K562 (cell line): Measurements from ENCODE around the gene TNFAIP3. TPM values are rescaled to one million over a fixed set of nuclear protein-coding genes. Genes with fewer than 3 reads are reported as not detected.
A peak's percentile ranks its signal among the peaks of the same experiment; 100 is the strongest.

Experiments
- CEBPB ChIP-seq: fragments of 450-650 bp; IDR thresholded peaks from 2 replicates; pipeline ENCODE4 v1.6.1; 2016; ENCODE audit warnings: missing genetic modification characterization, missing compliant biosample characterization
- CREM ChIP-seq: IDR thresholded peaks from 2 replicates; pipeline ENCODE4 v1.6.1; 2014; ENCODE audit warnings: antibody characterized with exemption, low read depth
- ELK1 ChIP-seq: sonication (generic); formaldehyde crosslinking; IDR thresholded peaks from 2 replicates; pipeline ENCODE4 v1.8.1; 2022; ENCODE audit warnings: missing genetic modification reagents
- HMBOX1 ChIP-seq: sonication (generic); IDR thresholded peaks from 2 replicates; pipeline ENCODE4 v1.6.1; 2016
- KAT2B ChIP-seq: IDR thresholded peaks from one replicate; pipeline ENCODE4 v1.6.1; 2012; ENCODE audit warnings: low read depth, mild to moderate bottlenecking, control low read depth, inconsistent platforms, low read length, moderate library complexity
- MAFF ChIP-seq: IDR thresholded peaks from 2 replicates; pipeline ENCODE4 v1.6.1; 2012; ENCODE audit warnings: low read length, improper control_type of control experiment
- MIER1 ChIP-seq: fragments of 450-650 bp; IDR thresholded peaks from 2 replicates; pipeline ENCODE4 v1.6.1; 2016; ENCODE audit warnings: antibody characterized with exemption, mild to moderate bottlenecking, low read depth
- MITF ChIP-seq: IDR thresholded peaks from 2 replicates; pipeline ENCODE4 v1.6.1; 2014; ENCODE audit warnings: antibody characterized with exemption
- POU5F1 ChIP-seq: fragments of 150-350 bp; IDR thresholded peaks from 2 replicates; pipeline ENCODE4 v1.6.1; 2014; ENCODE audit warnings: borderline replicate concordance, low read length, low read depth, mild to moderate bottlenecking; ENCODE audit not compliant: partially characterized antibody
- RBM22 ChIP-seq: fragments of 200-400 bp; formaldehyde crosslinking; IDR thresholded peaks from 2 replicates; pipeline ENCODE4 v1.6.1; 2018; ENCODE audit warnings: low read length, low read depth; ENCODE audit not compliant: poor library complexity, severe bottlenecking
- SMARCC2 ChIP-seq: fragments of 450-650 bp; IDR thresholded peaks from 2 replicates; pipeline ENCODE4 v1.6.1; 2017; ENCODE audit warnings: antibody characterized with exemption, moderate library complexity, mild to moderate bottlenecking, low read depth
- TAF1 ChIP-seq: IDR thresholded peaks from 2 replicates; pipeline ENCODE4 v1.6.1; 2011; ENCODE audit warnings: mild to moderate bottlenecking, low read length, moderate library complexity; ENCODE audit not compliant: insufficient read depth, control insufficient read depth, severe bottlenecking; ENCODE audit errors: extremely low read depth
- TAF15 ChIP-seq: fragments of 200-400 bp; formaldehyde crosslinking; IDR thresholded peaks from 2 replicates; pipeline ENCODE4 v1.6.1; 2017; ENCODE audit warnings: mild to moderate bottlenecking, low read depth, low read length, moderate library complexity
- TARDBP ChIP-seq: fragments of 450-650 bp; IDR thresholded peaks from 2 replicates; pipeline ENCODE4 v1.6.1; 2016
- ZBTB5 ChIP-seq: fragments of 450-650 bp; IDR thresholded peaks from 2 replicates; pipeline ENCODE4 v1.6.1; 2017; ENCODE audit warnings: antibody characterized with exemption
- ZC3H11A ChIP-seq: IDR thresholded peaks from 2 replicates; pipeline ENCODE4 v1.6.1; 2012; ENCODE audit warnings: low read depth, low read length, improper control_type of control experiment
- ZKSCAN8 ChIP-seq: fragments of 200-800 bp; sonication (Bioruptor generic); IDR thresholded peaks from 2 replicates; pipeline ENCODE4 v1.6.1; 2016; ENCODE audit warnings: missing genetic modification characterization, missing compliant biosample characterization
- ZNF224 ChIP-seq: sonication (generic); formaldehyde crosslinking; IDR thresholded peaks from 2 replicates; pipeline ENCODE4 v1.8.0; 2022; ENCODE audit warnings: mild to moderate bottlenecking, missing genetic modification reagents
- ZNF263 ChIP-seq: sonication (generic); formaldehyde crosslinking; IDR thresholded peaks from 2 replicates; pipeline ENCODE4 v1.8.0; 2022; ENCODE audit warnings: mild to moderate bottlenecking, missing genetic modification reagents, borderline replicate concordance
- ZNF395 ChIP-seq: fragments of 200-800 bp; sonication (Bioruptor generic); IDR thresholded peaks from 2 replicates; pipeline ENCODE4 v1.6.1; 2017; ENCODE audit warnings: missing genetic modification characterization, missing compliant biosample characterization
- ZNF398 ChIP-seq: fragments of 250-450 bp; sonication (Bioruptor Pico); IDR thresholded peaks from 2 replicates; pipeline ENCODE4 v1.8.0; 2021; ENCODE audit warnings: moderate library complexity, mild to moderate bottlenecking, inconsistent platforms
- polyA plus RNA-seq, 8 experiments: library from polyadenylated mRNA; depleted of rRNA in 4 of 8; stranded (reverse) in 5 of 8; unstranded in 3 of 8; fragments of >200 nt; fragmentation: Nextera tagmentation in 2 of 8; fragmentation: Illumina TruSeq in 1 of 8; extraction: Ambion mirVana in 2 of 8; extraction: Trizol in 1 of 8; gene quantifications; 2 replicates each; pipeline versions ENCODE4 v1.2.1 to v1.2.3, GENCODE V29; 2011 to 2014; ENCODE audit warnings: inconsistent platforms in 1 of 8, missing spikeins in 1 of 8
- total RNA-seq, 7 experiments: library from RNA; depleted of rRNA in 6 of 7; stranded (reverse); fragments of >200 nt in 6 of 7; fragmentation: Illumina TruSeq in 2 of 7; extraction: Trizol in 2 of 7; gene quantifications; 2 replicates each; pipeline versions ENCODE4 v1.2.1 to v1.2.3, GENCODE V29; 2011 to 2021; ENCODE audit warnings: low replicate concordance in 1 of 7

TNFAIP3 gene
- total and polyA plus RNA-seq, 9 of the 15 experiments (the other 6 are each of a cell fraction or from before 2014, with no cell fraction given): 0.79 to 17.0 (median 6.4) TPM

DNA sequence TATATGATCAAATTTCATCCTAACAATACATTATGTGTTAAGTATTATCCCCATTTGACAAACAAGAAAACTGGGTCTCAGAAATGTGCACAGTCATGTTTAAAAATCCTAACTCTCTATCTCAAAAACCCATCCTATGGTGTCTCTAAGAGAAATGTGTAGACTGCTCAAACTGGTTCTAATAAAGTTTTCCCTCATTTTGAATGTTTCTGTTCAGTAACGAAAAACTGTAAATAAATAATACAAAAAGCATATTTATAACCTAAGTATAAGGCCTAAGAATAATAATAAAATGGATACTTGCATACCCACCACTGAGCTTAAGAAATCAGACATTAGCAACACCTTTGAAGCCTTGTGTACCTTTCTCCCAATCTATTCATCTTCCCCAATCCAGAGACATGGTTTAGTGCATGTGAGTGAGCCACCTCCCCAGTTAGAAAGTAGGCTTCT lies 39.0 kb downstream of the TNFAIP3 start (continued):
- TF ChIP-seq HMBOX1: no peak
- no peak for TF ChIP-seq POU5F1
- no peak for TF ChIP-seq ZC3H11A
- no peak; the same call in 1 of the 2 replicates for TF ChIP-seq SMARCC2
- TF ChIP-seq TAF15: no peak
- no peak for TF ChIP-seq KAT2B
- TF ChIP-seq ZBTB5: no peak
- no peak; the same call in 1 of the 2 replicates for TF ChIP-seq ZNF263 (CRISPR knock-in tag)
- TF ChIP-seq ZNF398 (CRISPR knock-in tag): no peak
- no peak for TF ChIP-seq MIER1
- TF ChIP-seq RBM22: no peak
- no peak for TF ChIP-seq TARDBP
- no peak for TF ChIP-seq ZNF395 (CRISPR knock-in tag)
- no peak for TF ChIP-seq MITF
- no peak for TF ChIP-seq ZNF224
- TF ChIP-seq MAFF: peak; percentile 90
- no peak for TF ChIP-seq TAF1
- TF ChIP-seq ZKSCAN8 (CRISPR knock-in tag): no peak
- no peak for TF ChIP-seq CEBPB (tag)
- TF ChIP-seq ELK1 (CRISPR knock-in tag): no peak
- TF ChIP-seq CREM: no peak
